GM19455 (cell line): ENCODE measurements around the gene HOXD11.

Experiments used
- ATAC-seq: cut with Tn5 transposase; IDR thresholded peaks from one replicate; pipeline ENCODE4 v1.9.1; 2021; ENCODE audit not compliant: unreplicated experiment

HOXD11 gene

GRCh38 chr2:176120364-176121189 lies 13.5 kb downstream of the HOXD11 start:
- no peak for ATAC-seq

- no peak for ATAC-seq
Measured at GRCh38 chr2:176121190-176122051, 14.3 kb downstream of the HOXD11 start.

GRCh38 chr2:176122052-176122682 lies 15.1 kb downstream of the HOXD11 start:
- ATAC-seq = no peak

GRCh38 chr2:176122683-176123410 lies 15.8 kb downstream of the HOXD11 start, which contains the start of gene HOXD9:
TSS of gene HOXD9 (plus strand) at chr2:176122719. CDS start at chr2:176122769, 50 bp downstream.
- no peak for ATAC-seq

GRCh38 chr2:176123411-176124109 lies 16.5 kb downstream of the HOXD11 start:
- no peak for ATAC-seq

GRCh38 chr2:176124110-176124946 lies 17.2 kb downstream of the HOXD11 start:
- no peak for ATAC-seq

- ATAC-seq = no peak
Measured at GRCh38 chr2:176124947-176125771, 18.1 kb downstream of the HOXD11 start.

- ATAC-seq = no peak
Measured at GRCh38 chr2:176125772-176126054, 18.6 kb downstream of the HOXD11 start.

- no peak for ATAC-seq
Measured at GRCh38 chr2:176126929-176127773, 20.1 kb downstream of the HOXD11 start.

GRCh38 chr2:176127774-176128072 lies 20.6 kb downstream of the HOXD11 start:
- no peak for ATAC-seq

GRCh38 chr2:176128172-176128981 lies 21.3 kb downstream of the HOXD11 start:
- no peak for ATAC-seq

- no peak for ATAC-seq
Measured at GRCh38 chr2:176128982-176129796, 22.1 kb downstream of the HOXD11 start, which contains the start of gene HOXD8. TSS of gene HOXD8 (plus strand) at chr2:176129705. CDS start at chr2:176130367, 662 bp downstream.

GRCh38 chr2:176129813-176130146 lies 22.7 kb downstream of the HOXD11 start:
- ATAC-seq = no peak

GRCh38 chr2:176130147-176130956 lies 23.3 kb downstream of the HOXD11 start:
- no peak for ATAC-seq
